Smooth muscle cell (in vitro differentiated cells): ENCODE measurements around the gene SLC5A10. TPM values are rescaled to one million over a fixed set of nuclear protein-coding genes. Genes with fewer than 3 reads are reported as not detected.

Source experiments
- DNase-seq: peaks from one replicate; lab custom pipeline; 2025; ENCODE audit not compliant: unreplicated experiment; lab: John Stamatoyannopoulos, UW
- H2AFZ ChIP-seq: fragments of 200-600 bp; sonication (generic); 2 replicates; pipeline ENCODE4 v1.6.0; 2016; ENCODE audit warnings: antibody characterized with exemption, low read depth, mild to moderate bottlenecking
- H3F3A ChIP-seq: fragments of 200-600 bp; sonication (generic); 2 replicates; pipeline ENCODE4 v1.6.0; 2017; ENCODE audit warnings: antibody characterized with exemption, low read depth
- H3K27ac ChIP-seq: fragments of 200-600 bp; sonication (generic); 2 replicates; pipeline ENCODE4 v1.5.1; 2016; ENCODE audit warnings: low read depth, mild to moderate bottlenecking
- H3K27me3 ChIP-seq: fragments of 200-600 bp; sonication (generic); 2 replicates; pipeline ENCODE4 v1.6.1; 2016; ENCODE audit warnings: low read depth, mild to moderate bottlenecking
- H3K36me3 ChIP-seq: fragments of 200-600 bp; sonication (generic); 2 replicates; pipeline ENCODE4 v1.5.1; 2016; ENCODE audit warnings: low read depth
- H3K4me1 ChIP-seq: fragments of 200-600 bp; sonication (generic); 2 replicates; pipeline ENCODE4 v1.5.1; 2016; ENCODE audit warnings: low read depth
- H3K4me2 ChIP-seq: fragments of 200-600 bp; sonication (generic); 2 replicates; pipeline ENCODE4 v1.6.0; 2016; ENCODE audit warnings: mild to moderate bottlenecking
- H3K4me3 ChIP-seq: fragments of 200-600 bp; sonication (generic); 2 replicates; pipeline ENCODE4 v1.5.1; 2016; ENCODE audit warnings: mild to moderate bottlenecking
- H3K79me2 ChIP-seq: fragments of 200-600 bp; sonication (generic); 2 replicates; pipeline ENCODE4 v1.6.0; 2016; ENCODE audit warnings: low read depth, mild to moderate bottlenecking
- H3K9ac ChIP-seq: fragments of 200-600 bp; sonication (generic); 2 replicates; pipeline ENCODE4 v1.6.0; 2016; ENCODE audit warnings: low read depth
- H3K9me3 ChIP-seq: fragments of 200-600 bp; sonication (generic); replicated peaks from 2 replicates; pipeline ENCODE4 v1.5.1; 2016; ENCODE audit warnings: low read depth
- H4K20me1 ChIP-seq: fragments of 200-600 bp; sonication (generic); 2 replicates; pipeline ENCODE4 v1.6.0; 2016; ENCODE audit warnings: low read depth
- WGBS: methylation state at CpG from one replicate; pipeline ENCODE4 v1.1.7; 2016; ENCODE audit warnings: low lambda C conversion rate; 5-methylcytosine and 5-hydroxymethylcytosine counted together
- polyA plus RNA-seq: library from polyadenylated mRNA; unstranded; fragments of >200 nt; fragmentation: Nextera tagmentation; extraction: Ambion mirVana; gene quantifications from 2 replicates; pipeline ENCODE4 v1.2.1, GENCODE V29; 2016
- total RNA-seq: library from RNA; depleted of rRNA; stranded (reverse); fragments of >200 nt; gene quantifications from 2 replicates; pipeline ENCODE4 v1.2.3, GENCODE V29; 2014
- TF ChIP-seq, protein P1 (sequence below): fragments of 200-600 bp; sonication (generic); IDR thresholded peaks from 2 replicates; pipeline ENCODE4 v1.5.1; 2017; ENCODE audit warnings: borderline replicate concordance, mild to moderate bottlenecking, antibody characterized with exemption; ENCODE audit not compliant: insufficient read depth, poor library complexity, severe bottlenecking

The SLC5A10 gene
- total and polyA plus RNA-seq, 2 experiments from 2014 or later, result not detected

DNA sequence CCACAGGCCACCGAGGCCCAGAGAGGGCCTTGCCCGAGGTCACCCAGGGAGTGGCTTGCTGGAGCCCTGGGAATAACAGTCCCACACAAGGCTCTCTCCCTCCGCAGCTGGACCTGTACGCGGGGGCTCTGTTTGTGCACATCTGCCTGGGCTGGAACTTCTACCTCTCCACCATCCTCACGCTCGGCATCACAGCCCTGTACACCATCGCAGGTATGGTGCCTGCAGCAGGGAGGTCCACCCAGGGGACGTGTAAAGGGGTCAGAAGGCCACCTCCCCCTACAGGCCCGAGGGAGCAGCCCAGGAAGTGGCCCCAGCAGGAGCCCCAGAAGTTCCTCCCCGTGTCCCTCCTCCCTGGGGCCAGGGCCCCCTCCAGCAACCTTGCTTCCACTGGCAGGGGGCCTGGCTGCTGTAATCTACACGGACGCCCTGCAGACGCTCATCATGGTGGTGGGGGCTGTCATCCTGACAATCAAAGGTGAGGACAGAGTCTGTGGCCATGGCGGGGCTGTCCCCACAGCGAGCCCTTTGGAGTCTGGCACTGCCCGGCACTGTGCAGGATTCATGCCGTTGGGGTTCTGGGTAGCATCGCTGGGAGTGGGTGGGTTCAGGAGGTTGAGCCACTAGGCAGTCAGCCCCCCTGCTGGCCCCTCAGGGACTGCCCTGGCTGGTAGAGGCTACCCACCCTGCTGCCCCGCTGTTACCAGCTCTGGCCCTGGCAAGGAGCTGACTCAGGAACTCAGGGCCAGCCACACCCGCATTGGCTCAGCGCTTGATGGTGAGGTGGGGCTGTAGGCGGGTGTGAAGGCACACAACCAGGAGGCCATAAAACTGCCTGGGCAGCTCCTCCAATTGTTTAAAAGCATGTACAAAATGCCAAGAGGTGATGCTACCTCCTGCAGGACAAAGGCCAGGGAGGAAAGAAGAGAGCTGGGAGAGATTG, 17.3 kb downstream of the SLC5A10 start:
- H3K36me3 ChIP-seq, result no peaks in the 10 kb centered on the region
- 88% methylated on average over 23 of the region's 23 CpGs for WGBS
- peaks cover 7% of the 10 kb centered on the region for H4K20me1 ChIP-seq
- no peak overlapping the region for H2AFZ ChIP-seq
- H3K9ac ChIP-seq, result no peak overlapping the region
- H3K4me2 ChIP-seq, result no peak overlapping the region
- TF ChIP-seq, protein P1, sequence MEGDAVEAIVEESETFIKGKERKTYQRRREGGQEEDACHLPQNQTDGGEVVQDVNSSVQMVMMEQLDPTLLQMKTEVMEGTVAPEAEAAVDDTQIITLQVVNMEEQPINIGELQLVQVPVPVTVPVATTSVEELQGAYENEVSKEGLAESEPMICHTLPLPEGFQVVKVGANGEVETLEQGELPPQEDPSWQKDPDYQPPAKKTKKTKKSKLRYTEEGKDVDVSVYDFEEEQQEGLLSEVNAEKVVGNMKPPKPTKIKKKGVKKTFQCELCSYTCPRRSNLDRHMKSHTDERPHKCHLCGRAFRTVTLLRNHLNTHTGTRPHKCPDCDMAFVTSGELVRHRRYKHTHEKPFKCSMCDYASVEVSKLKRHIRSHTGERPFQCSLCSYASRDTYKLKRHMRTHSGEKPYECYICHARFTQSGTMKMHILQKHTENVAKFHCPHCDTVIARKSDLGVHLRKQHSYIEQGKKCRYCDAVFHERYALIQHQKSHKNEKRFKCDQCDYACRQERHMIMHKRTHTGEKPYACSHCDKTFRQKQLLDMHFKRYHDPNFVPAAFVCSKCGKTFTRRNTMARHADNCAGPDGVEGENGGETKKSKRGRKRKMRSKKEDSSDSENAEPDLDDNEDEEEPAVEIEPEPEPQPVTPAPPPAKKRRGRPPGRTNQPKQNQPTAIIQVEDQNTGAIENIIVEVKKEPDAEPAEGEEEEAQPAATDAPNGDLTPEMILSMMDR, result no peak
- no peak overlapping the region for H3K27ac ChIP-seq
- H3K79me2 ChIP-seq, result no peaks in the 10 kb centered on the region
- peaks cover 13% of the 10 kb centered on the region for H3K4me1 ChIP-seq
- H3F3A ChIP-seq, result no peaks in the 10 kb centered on the region
- DNase-seq, result no peak
- no peaks in the 10 kb centered on the region for H3K9me3 ChIP-seq
- no peak overlapping the region for H3K4me3 ChIP-seq
- no peaks in the 10 kb centered on the region for H3K27me3 ChIP-seq

DNA sequence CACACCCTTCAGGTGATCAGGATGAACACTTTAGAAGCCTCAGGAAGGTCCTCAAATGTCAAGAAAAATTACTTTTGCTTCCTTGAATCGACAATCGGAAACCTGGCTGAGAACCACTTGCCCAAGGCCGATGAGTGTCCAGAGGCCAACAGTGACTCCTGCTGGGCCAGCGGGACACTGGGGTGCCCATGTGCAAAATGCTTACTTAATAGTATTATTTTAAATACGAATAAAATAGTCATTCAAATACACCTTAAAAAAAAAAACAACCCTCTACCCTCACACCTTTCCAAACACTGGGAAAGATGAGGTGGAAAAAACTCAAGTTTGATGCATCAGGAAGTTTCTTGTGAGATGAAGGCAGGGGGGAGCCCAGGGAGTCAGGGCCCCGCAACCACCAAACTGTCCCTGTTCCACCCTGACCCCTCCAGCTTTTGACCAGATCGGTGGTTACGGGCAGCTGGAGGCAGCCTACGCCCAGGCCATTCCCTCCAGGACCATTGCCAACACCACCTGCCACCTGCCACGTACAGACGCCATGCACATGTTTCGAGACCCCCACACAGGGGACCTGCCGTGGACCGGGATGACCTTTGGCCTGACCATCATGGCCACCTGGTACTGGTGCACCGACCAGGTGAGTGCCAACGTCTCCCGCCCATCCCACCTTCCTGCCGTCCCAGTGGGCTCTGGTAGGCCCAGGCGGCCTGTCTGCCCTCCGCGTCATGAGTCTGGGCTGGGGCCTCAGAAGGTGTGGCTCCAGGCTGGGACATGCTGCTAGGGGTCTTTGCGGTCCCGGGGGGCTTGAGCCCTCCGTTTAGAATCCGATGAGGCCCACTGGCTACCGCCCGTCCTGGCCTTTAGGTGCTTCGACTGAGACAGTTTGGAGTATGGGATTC, 18.9 kb downstream of the SLC5A10 start:
- Histone ChIP-seq H3K4me3 (no peak overlapping the region), H3K4me1 (peaks cover 13% of the 10 kb centered on the region), H3K9me3 (no peaks in the 10 kb centered on the region), H2AFZ (no peak overlapping the region), H4K20me1 (peaks cover 7% of the 10 kb centered on the region), H3K9ac (no peak overlapping the region), H3F3A (no peaks in the 10 kb centered on the region), H3K36me3 (no peaks in the 10 kb centered on the region), H3K4me2 (no peak overlapping the region), H3K27ac (no peak overlapping the region), H3K27me3 (no peaks in the 10 kb centered on the region), H3K79me2 (no peaks in the 10 kb centered on the region)
- TF ChIP-seq, protein P1, result peak; percentile 13
- no peak for DNase-seq
- 94% methylated on average over 28 of the region's 28 CpGs for WGBS

DNA sequence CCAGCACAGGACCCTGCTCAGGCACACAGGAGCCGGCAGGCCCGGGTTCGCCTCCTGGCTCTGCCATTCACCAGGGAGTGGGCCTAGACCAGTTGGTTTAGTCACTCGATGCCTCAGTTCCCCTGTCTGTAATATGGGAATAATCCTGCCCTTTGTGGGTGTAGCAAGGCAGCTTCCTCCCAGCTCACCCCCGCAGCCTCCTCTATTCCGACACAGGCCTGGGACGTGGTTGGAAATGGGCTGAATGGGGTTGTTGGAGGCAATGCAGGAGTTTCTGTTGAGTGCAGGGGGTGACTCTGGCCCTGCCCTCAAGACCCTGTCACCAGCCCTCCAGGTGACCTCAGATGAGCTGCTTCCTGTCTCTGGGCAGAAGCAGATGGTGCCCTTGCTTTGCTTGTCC, 19.8 kb downstream of the SLC5A10 start:
- 94% methylated on average over 7 of the region's 7 CpGs for WGBS
- no peak for DNase-seq
- Histone ChIP-seq H3K36me3 (no peaks in the 10 kb centered on the region), H4K20me1 (peaks cover 7% of the 10 kb centered on the region), H3K4me1 (peaks cover 12% of the 10 kb centered on the region), H2AFZ (no peak overlapping the region), H3K27ac (no peak overlapping the region), H3K4me2 (no peak overlapping the region), H3K79me2 (no peaks in the 10 kb centered on the region), H3K9me3 (no peaks in the 10 kb centered on the region), H3K27me3 (no peaks in the 10 kb centered on the region), H3F3A (no peaks in the 10 kb centered on the region), H3K9ac (no peak overlapping the region), H3K4me3 (no peak overlapping the region)
- TF ChIP-seq, protein P1, result no peak
